ENCODE results near the gene ZNF253. TPM values are rescaled to one million over a fixed set of nuclear protein-coding genes. Genes with fewer than 3 reads are reported as not detected.
"Not testable (repeated sequence)": the region's sequence is repeated elsewhere in the genome, so short reads cannot be mapped to it uniquely, and the experiment has no call there.

ZNF253 gene
- polyA plus RNA-seq, 3 donors: 29.0 to 37.7 (median 31.3) TPM

- DNase-seq: no peak
These were observed 7.7 kb downstream of the ZNF253 start for GRCh38 chr19:19873381-19873780.

GRCh38 chr19:19877724-19878123 lies 12.0 kb downstream of the ZNF253 start:
- DNase-seq: no peak

GRCh38 chr19:19884583-19884982 lies 18.9 kb downstream of the ZNF253 start:
- no peak for DNase-seq

- DNase-seq: not testable (repeated sequence)
These were observed 26.6 kb downstream of the ZNF253 start for GRCh38 chr19:19892055-19892941.

GRCh38 chr19:19900139-19900728 lies 34.6 kb downstream of the ZNF253 start:
- DNase-seq: peak; percentile 40

GRCh38 chr19:19900729-19901444 lies 35.2 kb downstream of the ZNF253 start, which contains the start of gene ZNF93:
Gene ZNF93 (plus strand): TSS chr19:19900946. CDS start chr19:19901089, 143 bp downstream.
- peak; percentile 99 for DNase-seq

- not testable (repeated sequence) for DNase-seq
These were observed 41.9 kb downstream of the ZNF253 start for GRCh38 chr19:19907551-19907950.

GRCh38 chr19:19909654-19910053 lies 44.0 kb downstream of the ZNF253 start:
- DNase-seq: no peak

- DNase-seq: no peak
These were observed 45.5 kb downstream of the ZNF253 start for GRCh38 chr19:19911150-19911549.

GRCh38 chr19:19914596-19914995 lies 48.9 kb downstream of the ZNF253 start:
- no peak for DNase-seq

- DNase-seq: not testable (repeated sequence)
These were observed 64.7 kb downstream of the ZNF253 start for GRCh38 chr19:19930417-19930816.

- not testable (repeated sequence) for DNase-seq
These were observed 68.0 kb downstream of the ZNF253 start for GRCh38 chr19:19933432-19934314.

- no peak for DNase-seq
These were observed 71.7 kb downstream of the ZNF253 start for GRCh38 chr19:19937403-19937802.

- DNase-seq: no peak
These were observed 72.8 kb downstream of the ZNF253 start for GRCh38 chr19:19938449-19938848.

GRCh38 chr19:19943848-19944582 lies 78.3 kb downstream of the ZNF253 start:
- no peak for DNase-seq

Other genes starting within 250 kb of the ZNF253 start
- gene PBX4, start 247.2 kb upstream of the ZNF253 start, polyA plus RNA-seq (ENCODE audit: insufficient read length in 3 of 3): 1 to 10 TPM; 3.8 to 7.6 (median 5.8) TPM
- 10 to 100 TPM; 33.1 to 34.6 (median 33.7) TPM for gene LPAR2, start 237.7 kb upstream of the ZNF253 start, polyA plus RNA-seq (ENCODE audit: insufficient read length in 3 of 3)
- 1 to 10 TPM; 4.9 to 7.0 (median 6.6) TPM for gene GMIP, start 222.2 kb upstream of the ZNF253 start, polyA plus RNA-seq (ENCODE audit: insufficient read length in 3 of 3)
- gene ATP13A1, start 202.2 kb upstream of the ZNF253 start, polyA plus RNA-seq (ENCODE audit: insufficient read length in 3 of 3): 10 to 100 TPM; 55.3 to 66.9 (median 59.9) TPM
- 10 to 100 TPM; 13.2 to 18.4 (median 15.1) TPM for gene ZNF101, start 197.0 kb upstream of the ZNF253 start, polyA plus RNA-seq (ENCODE audit: insufficient read length in 3 of 3)
- 10 to 100 TPM; 12.4 to 15.7 (median 12.5) TPM for gene ZNF14, start 132.8 kb upstream of the ZNF253 start, polyA plus RNA-seq (ENCODE audit: insufficient read length in 3 of 3)
- 10 to 100 TPM; 27.4 to 41.0 (median 34.3) TPM for gene ZNF506, start 44.1 kb upstream of the ZNF253 start, polyA plus RNA-seq (ENCODE audit: insufficient read length in 3 of 3)
- gene ZNF93, start 35.1 kb downstream of the ZNF253 start, polyA plus RNA-seq (ENCODE audit: insufficient read length in 3 of 3): 10 to 100 TPM; 14.5 to 19.3 (median 16.6) TPM
- gene ZNF682, start 173.6 kb downstream of the ZNF253 start, polyA plus RNA-seq (ENCODE audit: insufficient read length in 3 of 3): 10 to 100 TPM; 11.8 to 20.8 (median 19.4) TPM
- gene ZNF90, start 212.1 kb downstream of the ZNF253 start, polyA plus RNA-seq (ENCODE audit: insufficient read length in 3 of 3): 10 to 100 TPM; 11.2 to 21.8 (median 17.9) TPM

All from renal pelvis (tissue), 4 donors.